Measurements from ENCODE around the gene PRND. TPM values are rescaled to one million over a fixed set of nuclear protein-coding genes. Genes with fewer than 3 reads are reported as not detected.
"Not testable (repeated sequence)": the region's sequence is repeated elsewhere in the genome, so short reads cannot be mapped to it uniquely, and the experiment has no call there.

Gene PRND
- total and polyA plus RNA-seq, 7 donors = 0.04 to 6.4 (median 0.95) TPM; not detected in 2

- Histone ChIP-seq H3K9me3 (no peaks in the 10 kb centered on the region), H3K4me3 (no peak overlapping the region), H3K4me1 (peaks cover 0 to 27% (median 20%) of the 10 kb centered on the region in 4 donors), H3K36me3 (no peaks in the 10 kb centered on the region), H3K27ac (peak overlapping the region in 3 of 4 donors; percentile 48 to 79 (median 76)), H3K27me3 (no peaks in the 10 kb centered on the region)
- DNase-seq = no peak
- intact Hi-C loops (cut with DNase I) = loop anchor here (1.0 kb wide), 1 partner anchor 114 kb away; no protein-coding TSS in a partner anchor
- TF ChIP-seq POLR2A (IDR thresholded peaks at IDR 0.05) (no peak), EP300 (IDR thresholded peaks at IDR 0.05) (no peak), CTCF (IDR thresholded peaks at IDR 0.05) (no peak), POLR2AphosphoS5 (IDR thresholded peaks at IDR 0.05) (no peak)
- WGBS, 2 donors = 15 to 40% methylated on average over 10 of the region's 10 CpGs
Measured at GRCh38 chr20:4720977-4721349, 746 bp upstream of the PRND start.

- 80 to 86% methylated on average over 5 of the region's 5 CpGs for WGBS, 2 donors
- DNase-seq = no peak
- intact Hi-C loops (cut with DNase I) = no loop called here
- no peak overlapping the region for H3K4me3 ChIP-seq
- peak overlapping the region in 1 of 4 donors; percentile 21 for H3K27ac ChIP-seq
- H3K36me3 ChIP-seq = no peaks in the 10 kb centered on the region
- H3K27me3 ChIP-seq = no peaks in the 10 kb centered on the region
- TF ChIP-seq CTCF (IDR thresholded peaks at IDR 0.05) (no peak), POLR2AphosphoS5 (IDR thresholded peaks at IDR 0.05) (no peak), POLR2A (IDR thresholded peaks at IDR 0.05) (no peak), EP300 (IDR thresholded peaks at IDR 0.05) (no peak)
- H3K4me1 ChIP-seq = peaks cover 0 to 37% (median 24%) of the 10 kb centered on the region in 4 donors
- no peaks in the 10 kb centered on the region for H3K9me3 ChIP-seq
Measured at GRCh38 chr20:4722571-4722970, 862 bp downstream of the PRND start.

GRCh38 chr20:4722993-4723392 is 1.3 kb downstream of the PRND start:
- H3K4me1 ChIP-seq = peaks cover 0 to 37% (median 24%) of the 10 kb centered on the region in 4 donors
- TF ChIP-seq CTCF (IDR thresholded peaks at IDR 0.05) (no peak), EP300 (IDR thresholded peaks at IDR 0.05) (no peak), POLR2AphosphoS5 (IDR thresholded peaks at IDR 0.05) (no peak), POLR2A (IDR thresholded peaks at IDR 0.05) (no peak)
- intact Hi-C loops (cut with DNase I) = no loop called here
- peak overlapping the region in 1 of 4 donors; percentile 21 for H3K27ac ChIP-seq
- H3K9me3 ChIP-seq = no peaks in the 10 kb centered on the region
- WGBS, 2 donors = 50 to 77% methylated on average over 4 of the region's 4 CpGs
- no peaks in the 10 kb centered on the region for H3K27me3 ChIP-seq
- H3K36me3 ChIP-seq = no peaks in the 10 kb centered on the region
- no peak overlapping the region for H3K4me3 ChIP-seq
- DNase-seq = no peak

GRCh38 chr20:4723553-4723952 is 1.8 kb downstream of the PRND start:
- H3K4me3 ChIP-seq; H3K9me3 ChIP-seq; DNase-seq; H3K36me3 ChIP-seq; intact Hi-C loops (cut with DNase I); H3K27me3 ChIP-seq: not testable (repeated sequence)
- WGBS, 2 donors = 55 to 82% methylated on average over 4 of the region's 4 CpGs
- Histone ChIP-seq H3K4me1 (peaks cover 0 to 37% (median 24%) of the 10 kb centered on the region in 4 donors), H3K27ac (peak overlapping the region in 1 of 4 donors; percentile 21)

GRCh38 chr20:4724459-4725262 is 3.0 kb downstream of the PRND start:
- Histone ChIP-seq H3K27me3 (no peaks in the 10 kb centered on the region), H3K27ac (no peak overlapping the region), H3K36me3 (no peaks in the 10 kb centered on the region), H3K4me1 (peaks cover 0 to 36% (median 23%) of the 10 kb centered on the region in 4 donors), H3K9me3 (no peaks in the 10 kb centered on the region), H3K4me3 (no peak overlapping the region)
- DNase-seq = no peak
- intact Hi-C loops (cut with DNase I) = no loop called here
- WGBS, 2 donors = 89 to 91% methylated on average over 34 of the region's 34 CpGs
- no peak for TF ChIP-seq CTCF (IDR thresholded peaks at IDR 0.05)
- no peak for TF ChIP-seq POLR2A (IDR thresholded peaks at IDR 0.05)
- TF ChIP-seq POLR2AphosphoS5 (IDR thresholded peaks at IDR 0.05) = no peak
- no peak for TF ChIP-seq EP300 (IDR thresholded peaks at IDR 0.05)
